Liver (tissue), 9 donors: ENCODE results near the gene DMP1. TPM values are rescaled to one million over a fixed set of nuclear protein-coding genes. Genes with fewer than 3 reads are reported as not detected.

Experiments used
- DNase-seq: peaks from one replicate; pipeline ENCODE4 v3.0.0-alpha.2; 2017; ENCODE audit warnings: low spot score
- H3K27ac ChIP-seq, 2 donors: one replicate each; pipeline ENCODE4 v1.7.0; 2013; ENCODE audit warnings: inconsistent platforms in 2 of 2, low read length in 2 of 2, control low read depth in 1 of 2, low read depth in 1 of 2, mild to moderate bottlenecking in 1 of 2
- H3K27me3 ChIP-seq, 4 donors: one replicate each; pipeline versions ENCODE4 v1.6.1 to v1.7.0; 2013; ENCODE audit warnings: low read length in 3 of 4, inconsistent platforms in 1 of 4, mild to moderate bottlenecking in 1 of 4, moderate library complexity in 1 of 4; ENCODE audit not compliant: control insufficient read depth in 4 of 4, insufficient read depth in 4 of 4
- H3K36me3 ChIP-seq, 4 donors: one replicate each; pipeline versions ENCODE4 v1.6.1 to v1.7.0; 2013; ENCODE audit warnings: low read length in 3 of 4, mild to moderate bottlenecking in 3 of 4, low read depth in 1 of 4, moderate library complexity in 1 of 4; ENCODE audit not compliant: control insufficient read depth in 4 of 4, insufficient read depth in 3 of 4
- H3K4me1 ChIP-seq, 4 donors: one replicate each; pipeline versions ENCODE4 v1.6.1 to v1.7.0; 2013; ENCODE audit warnings: low read length in 3 of 4, mild to moderate bottlenecking in 3 of 4, moderate library complexity in 1 of 4; ENCODE audit not compliant: control insufficient read depth in 4 of 4, insufficient read depth in 4 of 4
- H3K4me3 ChIP-seq, 3 donors: one replicate each; pipeline versions ENCODE4 v1.6.1 to v1.7.0; 2013; ENCODE audit warnings: low read length in 3 of 3, control low read depth in 1 of 3, low read depth in 1 of 3, mild to moderate bottlenecking in 1 of 3
- H3K9ac ChIP-seq, 2 donors: one replicate each; pipeline ENCODE4 v1.7.0; 2013; ENCODE audit warnings: low read length in 2 of 2, mild to moderate bottlenecking in 2 of 2, moderate library complexity in 2 of 2, control low read depth in 1 of 2, low read depth in 1 of 2
- H3K9me3 ChIP-seq, 4 donors: one replicate each; pipeline versions ENCODE4 v1.6.1 to v1.7.0; 2013; ENCODE audit warnings: low read length in 3 of 4; ENCODE audit not compliant: control insufficient read depth in 4 of 4
- FOXA1 ChIP-seq: IDR thresholded peaks from 2 replicates; pipeline ENCODE4 v1.6.1; 2016; ENCODE audit warnings: antibody characterized with exemption
- FOXA2 ChIP-seq: IDR thresholded peaks from 2 replicates; pipeline ENCODE4 v1.6.1; 2016; ENCODE audit warnings: antibody characterized with exemption
- GABPA ChIP-seq, 2 donors: IDR thresholded peaks in 1 of 2; conservative IDR thresholded peaks in 1 of 2; 2 replicates each; pipeline ENCODE4 v1.6.1; 2016; ENCODE audit warnings: antibody characterized with exemption in 2 of 2, mild to moderate bottlenecking in 1 of 2, moderate library complexity in 1 of 2
- HNF4A ChIP-seq, 2 donors: conservative IDR thresholded peaks; 2 replicates each; pipeline ENCODE4 v1.6.1; 2016; ENCODE audit warnings: antibody characterized with exemption in 2 of 2, mild to moderate bottlenecking in 2 of 2
- HNF4G ChIP-seq: IDR thresholded peaks from 2 replicates; pipeline ENCODE4 v1.6.1; 2016; ENCODE audit warnings: antibody characterized with exemption
- JUND ChIP-seq, 2 donors: IDR thresholded peaks; 2 replicates each; pipeline ENCODE4 v1.6.1; 2016; ENCODE audit warnings: antibody characterized with exemption in 2 of 2
- NR2F2 ChIP-seq: IDR thresholded peaks from 2 replicates; pipeline ENCODE4 v1.6.1; 2016; ENCODE audit warnings: antibody characterized with exemption
- RXRA ChIP-seq, 2 donors: IDR thresholded peaks; 2 replicates each; pipeline ENCODE4 v1.6.1; 2017 to 2018; ENCODE audit warnings: antibody characterized with exemption in 2 of 2, mild to moderate bottlenecking in 1 of 2
- SP1 ChIP-seq: IDR thresholded peaks from 2 replicates; pipeline ENCODE4 v1.6.1; 2018; ENCODE audit warnings: antibody characterized with exemption, mild to moderate bottlenecking
- YY1 ChIP-seq: IDR thresholded peaks from 2 replicates; pipeline ENCODE4 v1.6.1; 2016; ENCODE audit warnings: antibody characterized with exemption, mild to moderate bottlenecking
- WGBS: extraction: QIAGEN DNeasy Blood & Tissue Kit; methylation state at CpG from one replicate; pipeline ENCODE4 v1.1.7; 2013; 5-methylcytosine and 5-hydroxymethylcytosine counted together
- polyA plus RNA-seq, 2 donors: library from polyadenylated mRNA; stranded (reverse) in 1 of 2; unstranded in 1 of 2; fragments of 200-250 nt in 1 of 2; fragments of >200 nt in 1 of 2; fragmentation: Nextera tagmentation in 1 of 2; extraction: Ambion mirVana in 1 of 2; gene quantifications; one replicate each; pipeline versions ENCODE4 v1.2.1 to v1.2.3, GENCODE V29; 2013 to 2015
- total RNA-seq, 2 donors: library from RNA; depleted of rRNA; stranded (reverse); fragments of >200 nt; gene quantifications; one replicate each; pipeline ENCODE4 v1.2.3, GENCODE V29; 2014
- TF ChIP-seq, protein P1 (sequence below): IDR thresholded peaks from 2 replicates; pipeline ENCODE4 v1.6.1; 2016; ENCODE audit warnings: antibody characterized with exemption, mild to moderate bottlenecking
- TF ChIP-seq, protein P2 (sequence below): IDR thresholded peaks from 2 replicates; pipeline ENCODE4 v1.6.1; 2016; ENCODE audit warnings: antibody characterized with exemption
- TF ChIP-seq, protein P3 (sequence below): IDR thresholded peaks from 2 replicates; pipeline ENCODE4 v1.6.1; 2016; ENCODE audit warnings: antibody characterized with exemption
- TF ChIP-seq, protein P4 (sequence below): IDR thresholded peaks from 2 replicates; pipeline ENCODE4 v1.6.1; 2016; ENCODE audit warnings: antibody characterized with exemption
- donor health status: healthy.
- donor health status: healthy.
- donor health status: healthy.
- donor health status: healthy.
- donor health status: healthy.

DMP1 gene
- total and polyA plus RNA-seq, 4 donors, result not detected

DNA sequence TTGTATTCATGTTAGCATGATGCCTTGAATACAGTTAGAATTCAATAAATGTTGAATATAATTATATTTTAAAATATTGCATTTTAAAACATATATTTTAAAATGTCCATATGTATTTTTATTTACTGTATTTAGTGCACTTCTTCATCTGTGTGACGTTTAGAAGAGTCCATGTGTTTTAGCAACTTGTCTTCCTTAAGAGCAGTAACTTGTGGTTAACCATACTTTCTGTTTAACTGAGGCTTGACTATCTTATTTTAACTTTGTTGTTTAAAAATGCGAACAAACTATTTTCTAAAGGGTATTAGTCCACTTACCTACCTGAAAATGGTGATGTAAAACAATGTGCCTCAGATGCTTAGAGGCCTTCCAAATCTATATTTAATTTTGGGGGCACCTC lies 858 bp downstream of the DMP1 start:
- no peaks in the 10 kb centered on the region for H3K4me1 ChIP-seq
- TF ChIP-seq, protein P1, sequence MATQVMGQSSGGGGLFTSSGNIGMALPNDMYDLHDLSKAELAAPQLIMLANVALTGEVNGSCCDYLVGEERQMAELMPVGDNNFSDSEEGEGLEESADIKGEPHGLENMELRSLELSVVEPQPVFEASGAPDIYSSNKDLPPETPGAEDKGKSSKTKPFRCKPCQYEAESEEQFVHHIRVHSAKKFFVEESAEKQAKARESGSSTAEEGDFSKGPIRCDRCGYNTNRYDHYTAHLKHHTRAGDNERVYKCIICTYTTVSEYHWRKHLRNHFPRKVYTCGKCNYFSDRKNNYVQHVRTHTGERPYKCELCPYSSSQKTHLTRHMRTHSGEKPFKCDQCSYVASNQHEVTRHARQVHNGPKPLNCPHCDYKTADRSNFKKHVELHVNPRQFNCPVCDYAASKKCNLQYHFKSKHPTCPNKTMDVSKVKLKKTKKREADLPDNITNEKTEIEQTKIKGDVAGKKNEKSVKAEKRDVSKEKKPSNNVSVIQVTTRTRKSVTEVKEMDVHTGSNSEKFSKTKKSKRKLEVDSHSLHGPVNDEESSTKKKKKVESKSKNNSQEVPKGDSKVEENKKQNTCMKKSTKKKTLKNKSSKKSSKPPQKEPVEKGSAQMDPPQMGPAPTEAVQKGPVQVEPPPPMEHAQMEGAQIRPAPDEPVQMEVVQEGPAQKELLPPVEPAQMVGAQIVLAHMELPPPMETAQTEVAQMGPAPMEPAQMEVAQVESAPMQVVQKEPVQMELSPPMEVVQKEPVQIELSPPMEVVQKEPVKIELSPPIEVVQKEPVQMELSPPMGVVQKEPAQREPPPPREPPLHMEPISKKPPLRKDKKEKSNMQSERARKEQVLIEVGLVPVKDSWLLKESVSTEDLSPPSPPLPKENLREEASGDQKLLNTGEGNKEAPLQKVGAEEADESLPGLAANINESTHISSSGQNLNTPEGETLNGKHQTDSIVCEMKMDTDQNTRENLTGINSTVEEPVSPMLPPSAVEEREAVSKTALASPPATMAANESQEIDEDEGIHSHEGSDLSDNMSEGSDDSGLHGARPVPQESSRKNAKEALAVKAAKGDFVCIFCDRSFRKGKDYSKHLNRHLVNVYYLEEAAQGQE, result no peak
- no peak for TF ChIP-seq RXRA (IDR thresholded peaks at IDR 0.05)
- no peak for TF ChIP-seq FOXA2

DNA sequence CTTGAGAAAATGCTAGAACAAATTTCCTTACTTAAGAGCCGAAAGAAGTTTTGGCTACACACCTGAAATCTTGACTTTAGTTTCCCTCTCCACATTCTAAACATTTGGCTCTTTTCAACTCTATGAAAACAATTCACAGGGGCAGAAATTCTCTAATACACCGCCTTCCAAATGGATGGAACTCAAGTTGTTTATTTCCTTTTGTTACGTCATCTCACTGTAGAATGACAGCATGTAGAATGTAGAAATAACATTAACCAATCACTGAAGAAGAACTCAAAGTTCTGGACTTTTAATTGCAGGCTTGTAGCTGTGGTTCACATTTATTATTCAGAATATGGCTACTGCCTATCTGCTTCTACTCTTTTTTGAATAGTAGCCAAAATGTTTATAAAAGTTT lies 1.9 kb downstream of the DMP1 start:
- no peaks in the 10 kb centered on the region for H3K27me3 ChIP-seq
- WGBS, result 91% methylated on average over 3 of the region's 3 CpGs

More for the DNA sequence above, 858 bp downstream of the DMP1 start:
- 72% methylated on average over 2 of the region's 2 CpGs for WGBS
- H3K9ac ChIP-seq, result no peak overlapping the region
- H3K4me3 ChIP-seq, result no peak overlapping the region
- H3K27ac ChIP-seq, result no peak overlapping the region
- no peaks in the 10 kb centered on the region for H3K36me3 ChIP-seq
- no peaks in the 10 kb centered on the region for H3K9me3 ChIP-seq
- H3K27me3 ChIP-seq, result no peaks in the 10 kb centered on the region
- DNase-seq, result no peak

More for the DNA sequence above, 1.9 kb downstream of the DMP1 start:
- H3K27ac ChIP-seq, result no peak overlapping the region
- no peak for DNase-seq
- H3K9me3 ChIP-seq, result no peaks in the 10 kb centered on the region
- H3K4me3 ChIP-seq, result no peak overlapping the region
- no peak overlapping the region for H3K9ac ChIP-seq
- H3K36me3 ChIP-seq, result no peaks in the 10 kb centered on the region
- TF ChIP-seq, protein P2, sequence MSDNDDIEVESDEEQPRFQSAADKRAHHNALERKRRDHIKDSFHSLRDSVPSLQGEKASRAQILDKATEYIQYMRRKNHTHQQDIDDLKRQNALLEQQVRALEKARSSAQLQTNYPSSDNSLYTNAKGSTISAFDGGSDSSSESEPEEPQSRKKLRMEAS, result no peak
- TF ChIP-seq FOXA1 (no peak), SP1 (no peak), NR2F2 (no peak), JUND (IDR thresholded peaks at IDR 0.05) (no peak), RXRA (IDR thresholded peaks at IDR 0.05) (no peak), YY1 (no peak), GABPA (IDR thresholded peaks at IDR 0.05 in 1 of 2, conservative IDR thresholded peaks at IDR 0.05 in 1 of 2) (no peak), HNF4A (conservative IDR thresholded peaks at IDR 0.05) (no peak), HNF4G (no peak)
- TF ChIP-seq, protein P1, result no peak
- TF ChIP-seq, protein P3, sequence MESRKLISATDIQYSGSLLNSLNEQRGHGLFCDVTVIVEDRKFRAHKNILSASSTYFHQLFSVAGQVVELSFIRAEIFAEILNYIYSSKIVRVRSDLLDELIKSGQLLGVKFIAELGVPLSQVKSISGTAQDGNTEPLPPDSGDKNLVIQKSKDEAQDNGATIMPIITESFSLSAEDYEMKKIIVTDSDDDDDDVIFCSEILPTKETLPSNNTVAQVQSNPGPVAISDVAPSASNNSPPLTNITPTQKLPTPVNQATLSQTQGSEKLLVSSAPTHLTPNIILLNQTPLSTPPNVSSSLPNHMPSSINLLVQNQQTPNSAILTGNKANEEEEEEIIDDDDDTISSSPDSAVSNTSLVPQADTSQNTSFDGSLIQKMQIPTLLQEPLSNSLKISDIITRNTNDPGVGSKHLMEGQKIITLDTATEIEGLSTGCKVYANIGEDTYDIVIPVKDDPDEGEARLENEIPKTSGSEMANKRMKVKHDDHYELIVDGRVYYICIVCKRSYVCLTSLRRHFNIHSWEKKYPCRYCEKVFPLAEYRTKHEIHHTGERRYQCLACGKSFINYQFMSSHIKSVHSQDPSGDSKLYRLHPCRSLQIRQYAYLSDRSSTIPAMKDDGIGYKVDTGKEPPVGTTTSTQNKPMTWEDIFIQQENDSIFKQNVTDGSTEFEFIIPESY, result no peak
- TF ChIP-seq, protein P4, sequence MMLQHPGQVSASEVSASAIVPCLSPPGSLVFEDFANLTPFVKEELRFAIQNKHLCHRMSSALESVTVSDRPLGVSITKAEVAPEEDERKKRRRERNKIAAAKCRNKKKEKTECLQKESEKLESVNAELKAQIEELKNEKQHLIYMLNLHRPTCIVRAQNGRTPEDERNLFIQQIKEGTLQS, result no peak
- no peaks in the 10 kb centered on the region for H3K4me1 ChIP-seq
